GM12878 (cell line): ENCODE measurements around the gene TCP11L2. TPM values are rescaled to one million over a fixed set of nuclear protein-coding genes. Genes with fewer than 3 reads are reported as not detected.

Source experiments
- ATAC-seq: fragments of 200-7000 bp; cut with Tn5 transposase; 3 replicates; pipeline ENCODE4 v1.9.1; 2020; ENCODE audit warnings: mild to moderate bottlenecking, moderate library complexity
- BruUV-seq: library from RNA; stranded (reverse); fragments of 400-500 nt; replicated peaks from 2 replicates; lab custom pipeline; 2021; lab: Mats Ljungman, UMichigan
- CTCF ChIA-PET: fragments of 300-600 bp; sonication (Branson Sonifier 250); formaldehyde crosslinking; extraction: SDS; loops from one replicate; lab custom pipeline; 2021; ENCODE audit warnings: inconsistent platforms; lab: Yijun Ruan, JAX
- POLR2A ChIA-PET: fragments of 350-600 bp; formaldehyde crosslinking; extraction: SDS; loops from one replicate; lab custom pipeline; 2021; ENCODE audit warnings: inconsistent platforms; lab: Charles Lee
- RAD21 ChIA-PET: fragments of 300-600 bp; sonication (Branson Sonifier 250); formaldehyde crosslinking; loops from one replicate; lab custom pipeline; 2023; ENCODE audit warnings: antibody characterized with exemption; ENCODE audit not compliant: unreplicated experiment; lab: Charles Lee
- SMC1A ChIA-PET: fragments of 300-600 bp; sonication (Branson Sonifier 250); formaldehyde crosslinking; loops from one replicate; lab custom pipeline; 2023; ENCODE audit not compliant: unreplicated experiment, uncharacterized antibody; lab: Charles Lee
- DNase-seq: peaks from one replicate; pipeline ENCODE4 v3.0.0-alpha.2; 2011; ENCODE audit warnings: low read depth, low spot score
- FAIRE-seq: peaks from 3 replicates; lab custom pipeline; 2011; peaks lifted over from hg19 to GRCh38; lab: Jason Lieb, UNC
- H2AFZ ChIP-seq: 2 replicates; pipeline ENCODE4 v1.6.0; 2011; ENCODE audit warnings: low read depth, low read length, control low read depth; ENCODE audit not compliant: control insufficient read depth
- H3K27ac ChIP-seq: 2 replicates; pipeline ENCODE4 v1.5.1; 2011; ENCODE audit warnings: control low read depth; ENCODE audit not compliant: control insufficient read depth, insufficient read depth
- H3K27me3 ChIP-seq, 2 experiments: replicated peaks in 1 of 2; 2 replicates each; pipeline versions ENCODE4 v1.6.0 to v1.6.1; 2011; ENCODE audit warnings: low read length in 1 of 2; ENCODE audit not compliant: control insufficient read depth in 2 of 2, insufficient read depth in 2 of 2
- H3K36me3 ChIP-seq, 2 experiments: 2 replicates each; pipeline ENCODE4 v1.5.1; 2011; ENCODE audit warnings: low read length in 1 of 2; ENCODE audit not compliant: control insufficient read depth in 2 of 2, insufficient read depth in 2 of 2
- H3K4me1 ChIP-seq: 2 replicates; pipeline ENCODE4 v1.6.1; 2011; ENCODE audit warnings: mild to moderate bottlenecking, low read length, moderate library complexity, mixed read lengths; ENCODE audit not compliant: control insufficient read depth, insufficient read depth
- H3K4me2 ChIP-seq: 2 replicates; pipeline ENCODE4 v1.6.0; 2011; ENCODE audit warnings: control low read depth; ENCODE audit not compliant: control insufficient read depth, insufficient read depth
- H3K4me3 ChIP-seq: fragments of 200-600 bp; sonication (generic); 2 replicates; pipeline ENCODE4 v1.5.1; 2016
- H3K79me2 ChIP-seq: 2 replicates; pipeline ENCODE4 v1.6.0; 2011; ENCODE audit warnings: low read length; ENCODE audit not compliant: control insufficient read depth, insufficient read depth
- H3K9ac ChIP-seq: 2 replicates; pipeline ENCODE4 v1.8.0; 2011; ENCODE audit warnings: low read length, control low read depth, mixed read lengths; ENCODE audit not compliant: control insufficient read depth, insufficient read depth
- H3K9me3 ChIP-seq: replicated peaks from 3 replicates; pipeline ENCODE4 v1.5.1; 2011; ENCODE audit warnings: mild to moderate bottlenecking, low read length; ENCODE audit not compliant: control insufficient read depth, insufficient read depth
- H4K20me1 ChIP-seq: 2 replicates; pipeline ENCODE4 v1.6.0; 2011; ENCODE audit not compliant: control insufficient read depth, insufficient read depth
- ATF7 ChIP-seq: fragments of 450-650 bp; IDR thresholded peaks from 2 replicates; pipeline ENCODE4 v1.6.1; 2016; ENCODE audit warnings: low read depth, mild to moderate bottlenecking
- CREB1 ChIP-seq: IDR thresholded peaks from 2 replicates; pipeline ENCODE4 v1.6.1; 2012; ENCODE audit warnings: low read depth, mild to moderate bottlenecking, inconsistent platforms
- ETV6 ChIP-seq, 2 experiments: fragments of 450-650 bp in 1 of 2; IDR thresholded peaks in 1 of 2; conservative IDR thresholded peaks in 1 of 2; 2 replicates each; pipeline ENCODE4 v1.6.1; 2014; ENCODE audit warnings: antibody characterized with exemption in 1 of 2, borderline replicate concordance in 1 of 2, low read depth in 1 of 2, mild to moderate bottlenecking in 1 of 2, moderate library complexity in 1 of 2
- MYC ChIP-seq: IDR thresholded peaks from 2 replicates; pipeline ENCODE4 v1.6.1; 2011; ENCODE audit warnings: mild to moderate bottlenecking, low read length, moderate library complexity, inconsistent platforms; ENCODE audit not compliant: insufficient read depth, insufficient replicate concordance, insufficient read length, severe bottlenecking
- NR2C1 ChIP-seq: fragments of 450-650 bp; IDR thresholded peaks from 2 replicates; pipeline ENCODE4 v1.6.1; 2017; ENCODE audit warnings: antibody characterized with exemption, mild to moderate bottlenecking, moderate library complexity
- PAX5 ChIP-seq: IDR thresholded peaks from 2 replicates; pipeline ENCODE4 v1.6.1; 2011; ENCODE audit warnings: low read depth, low read length, borderline replicate concordance
- RFX5 ChIP-seq: IDR thresholded peaks from 2 replicates; pipeline ENCODE4 v1.6.1; 2011; ENCODE audit warnings: low read depth, low read length, improper control_type of control experiment
- SUZ12 ChIP-seq: fragments of 200-600 bp; sonication (generic); IDR thresholded peaks from one replicate; pipeline ENCODE4 v1.6.1; 2018; ENCODE audit warnings: antibody characterized with exemption, mild to moderate bottlenecking; ENCODE audit not compliant: unreplicated experiment
- TAF1 ChIP-seq: IDR thresholded peaks from 2 replicates; pipeline ENCODE4 v1.6.1; 2011; ENCODE audit warnings: mild to moderate bottlenecking, low read depth, low read length, borderline replicate concordance
- ZBTB33 ChIP-seq: fragments of 450-650 bp; IDR thresholded peaks from 2 replicates; pipeline ENCODE4 v1.6.1; 2017; ENCODE audit warnings: mild to moderate bottlenecking
- ZNF207 ChIP-seq: fragments of 450-650 bp; IDR thresholded peaks from 2 replicates; pipeline ENCODE4 v1.6.1; 2014; ENCODE audit warnings: antibody characterized with exemption, mild to moderate bottlenecking, borderline replicate concordance
- ZNF274 ChIP-seq: IDR thresholded peaks from one replicate; pipeline ENCODE4 v1.8.0; 2011; ENCODE audit not compliant: insufficient read length, insufficient read depth
- WGBS: methylation state at CpG from one replicate; pipeline ENCODE4 v1.1.6; 2016; ENCODE audit warnings: low lambda C conversion rate; ENCODE audit not compliant: insufficient replicate concordance, insufficient coverage; ENCODE audit errors: missing lambda C conversion rate; 5-methylcytosine and 5-hydroxymethylcytosine counted together
- in situ Hi-C: fragments of 300-500 bp; cut with MboI; formaldehyde crosslinking; loops from 9 replicates; pipeline ENCODE4 v1.14.3; 2018; ENCODE audit warnings: mixed read lengths
- intact Hi-C: fragments of 100-400 bp; cut with micrococcal nuclease; formaldehyde crosslinking; loops from one replicate; pipeline ENCODE4 v1.14.2; 2022; ENCODE audit not compliant: unreplicated experiment
- polyA plus RNA-seq, 11 experiments: library from polyadenylated mRNA; depleted of rRNA in 4 of 11; unstranded in 6 of 11; stranded (reverse) in 5 of 11; fragments of >200 nt; fragmentation: Nextera tagmentation in 4 of 11; fragmentation: Illumina TruSeq in 1 of 11; extraction: Ambion mirVana in 4 of 11; extraction: Trizol in 1 of 11; gene quantifications; 1 replicate in 1 of 11; 2 replicates in 10 of 11; pipeline versions ENCODE4 v1.2.1 to v1.2.3, GENCODE V29; 2011 to 2016; ENCODE audit warnings: inconsistent platforms in 2 of 11, missing spikeins in 2 of 11, low read depth in 1 of 11
- total RNA-seq, 4 experiments: library from RNA; depleted of rRNA in 3 of 4; stranded (reverse); fragments of >200 nt in 3 of 4; fragmentation: Illumina TruSeq in 1 of 4; extraction: Trizol in 1 of 4; gene quantifications; 2 replicates each; pipeline versions ENCODE4 v1.2.1 to v1.2.3, GENCODE V29; 2013 to 2021

Gene TCP11L2
- total and polyA plus RNA-seq, 10 of the 15 experiments (the other 5 are each of a cell fraction or from before 2014, with no cell fraction given): 0.18 to 5.0 (median 0.90) TPM

DNA sequence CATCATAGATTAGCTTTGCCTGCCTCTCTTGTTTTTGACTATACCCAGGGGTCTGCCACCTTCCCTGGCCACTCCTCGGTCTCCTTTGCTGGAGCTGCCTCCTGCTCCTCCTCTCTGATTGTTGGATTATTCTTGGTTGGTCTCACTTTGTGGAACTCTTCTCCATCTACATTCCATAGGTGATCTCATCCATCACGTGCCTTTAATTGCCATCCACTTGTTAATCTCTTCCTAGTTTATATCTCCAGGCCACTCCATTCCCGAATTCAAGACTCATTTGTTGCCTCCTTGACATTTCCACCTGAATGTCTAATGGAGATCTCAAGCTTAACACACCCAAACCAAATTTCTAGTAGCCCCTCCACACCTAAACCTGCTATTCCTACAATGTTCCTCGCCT is 60.4 kb downstream of the TCP11L2 start:
- RAD21 ChIA-PET: no interaction called here
- H3K4me3 ChIP-seq: no peak overlapping the region
- in situ Hi-C loops: no loop called here
- no peak overlapping the region for H3K4me2 ChIP-seq
- no peak for FAIRE-seq
- no peak overlapping the region for H3K27ac ChIP-seq
- ATAC-seq: no peak
- no peaks in the 10 kb centered on the region for H3K9me3 ChIP-seq
- H3K27me3 ChIP-seq: no peaks in the 10 kb centered on the region
- no TSS peak for BruUV-seq
- 94% methylated on average over 4 of the region's 4 CpGs for WGBS
- H3K36me3 ChIP-seq: no peaks in the 10 kb centered on the region
- H4K20me1 ChIP-seq: no peaks in the 10 kb centered on the region
- CTCF ChIA-PET: interaction anchor here (0.9 to 1.4 kb wide), 3 partner anchors 556 to 741 kb away, joined by 3 to 4 read pairs (median 3); no protein-coding TSS in a partner anchor
- DNase-seq: no peak
- no peak overlapping the region for H2AFZ ChIP-seq
- no peak for TF ChIP-seq SUZ12
- no peak for TF ChIP-seq ETV6 (conservative IDR thresholded peaks at IDR 0.05 in 1 of 2, IDR thresholded peaks at IDR 0.05 in 1 of 2; ENCODE audit: borderline replicate concordance in 1 of 2, low read depth in 1 of 2)
- TF ChIP-seq ATF7: no peak
- no peak for TF ChIP-seq RFX5
- TF ChIP-seq NR2C1: no peak
- no peak for TF ChIP-seq TAF1
- no peak for TF ChIP-seq ZBTB33
- TF ChIP-seq CREB1: no peak
- TF ChIP-seq ZNF274: no peak
- TF ChIP-seq ZNF207: no peak
- TF ChIP-seq MYC: no peak
- no peak for TF ChIP-seq PAX5
- H3K79me2 ChIP-seq: peaks cover 13% of the 10 kb centered on the region
- POLR2A ChIA-PET: no interaction called here
- SMC1A ChIA-PET: interaction anchor here (1.6 kb wide), 1 partner anchor 478 kb away, joined by 3 read pairs; no protein-coding TSS in a partner anchor
- no peaks in the 10 kb centered on the region for H3K4me1 ChIP-seq
- no peak overlapping the region for H3K9ac ChIP-seq
- intact Hi-C loops: no loop called here
